GM19324 (cell line): ENCODE measurements around the gene CAMTA1.

Experiments used
- ATAC-seq: cut with Tn5 transposase; IDR thresholded peaks from one replicate; pipeline ENCODE4 v1.9.1; 2021; ENCODE audit warnings: mild to moderate bottlenecking, moderate library complexity; ENCODE audit not compliant: unreplicated experiment, low FRiP score

CAMTA1 gene

GRCh38 chr1:7339014-7339413, 553.8 kb downstream of the CAMTA1 start:
- no peak for ATAC-seq

- no peak for ATAC-seq
Measured at GRCh38 chr1:7339953-7340352, 554.7 kb downstream of the CAMTA1 start.

- ATAC-seq = no peak
Measured at GRCh38 chr1:7341145-7341905, 556.1 kb downstream of the CAMTA1 start.

- ATAC-seq = no peak
Measured at GRCh38 chr1:7343882-7344281, 558.6 kb downstream of the CAMTA1 start.

GRCh38 chr1:7344299-7344698, 559.0 kb downstream of the CAMTA1 start:
- ATAC-seq = no peak

GRCh38 chr1:7345516-7345915, 560.3 kb downstream of the CAMTA1 start:
- no peak for ATAC-seq

GRCh38 chr1:7346070-7346596, 560.9 kb downstream of the CAMTA1 start:
- ATAC-seq = no peak

- no peak for ATAC-seq
Measured at GRCh38 chr1:7346600-7347570, 561.6 kb downstream of the CAMTA1 start.

- ATAC-seq = no peak
Measured at GRCh38 chr1:7348073-7348472, 562.8 kb downstream of the CAMTA1 start.

GRCh38 chr1:7348580-7348979, 563.3 kb downstream of the CAMTA1 start:
- no peak for ATAC-seq

- ATAC-seq = no peak
Measured at GRCh38 chr1:7350804-7351203, 565.5 kb downstream of the CAMTA1 start.

GRCh38 chr1:7351649-7352048, 566.4 kb downstream of the CAMTA1 start:
- no peak for ATAC-seq

- no peak for ATAC-seq
Measured at GRCh38 chr1:7352364-7352763, 567.1 kb downstream of the CAMTA1 start.

- ATAC-seq = no peak
Measured at GRCh38 chr1:7352974-7353373, 567.7 kb downstream of the CAMTA1 start.

- ATAC-seq = no peak
Measured at GRCh38 chr1:7355646-7356045, 570.4 kb downstream of the CAMTA1 start.

GRCh38 chr1:7356079-7356478, 570.8 kb downstream of the CAMTA1 start:
- ATAC-seq = no peak

GRCh38 chr1:7358425-7358824, 573.2 kb downstream of the CAMTA1 start:
- no peak for ATAC-seq

- ATAC-seq = no peak
Measured at GRCh38 chr1:7360526-7360925, 575.3 kb downstream of the CAMTA1 start.

- ATAC-seq = no peak
Measured at GRCh38 chr1:7362947-7363346, 577.7 kb downstream of the CAMTA1 start.

- ATAC-seq = no peak
Measured at GRCh38 chr1:7363450-7363849, 578.2 kb downstream of the CAMTA1 start.

GRCh38 chr1:7365706-7366105, 580.5 kb downstream of the CAMTA1 start:
- no peak for ATAC-seq
